ENCODE data around the gene NKAIN1. TPM values are rescaled to one million over a fixed set of nuclear protein-coding genes. Genes with fewer than 3 reads are reported as not detected.

Gene NKAIN1
- total RNA-seq, 1 donor from 2014 or later = not detected

DNA sequence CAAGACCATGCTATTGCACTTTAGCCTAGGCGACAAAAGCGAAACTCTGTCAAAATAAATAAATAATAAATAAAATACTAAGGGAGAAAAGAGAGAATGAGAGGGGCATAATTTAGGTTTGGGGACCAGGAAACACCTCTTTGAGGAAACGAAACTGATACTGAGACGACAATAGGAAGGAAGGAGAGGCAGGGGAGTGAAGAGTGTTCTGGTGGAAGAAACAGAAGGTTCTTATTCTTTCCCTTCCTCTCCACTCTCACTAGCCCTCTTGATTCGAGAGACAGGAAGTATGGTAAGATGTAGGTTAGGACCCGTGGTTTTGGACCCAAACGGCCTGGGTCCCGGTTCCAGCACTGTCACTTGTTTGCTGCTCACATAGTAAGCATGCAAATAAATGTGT lies 1.6 kb upstream of the NKAIN1 start:
- ATAC-seq (no peak), DNase-seq (peak; percentile 6)
- H3K9me3 ChIP-seq = no peaks in the 10 kb centered on the region
- TF ChIP-seq, protein P1, sequence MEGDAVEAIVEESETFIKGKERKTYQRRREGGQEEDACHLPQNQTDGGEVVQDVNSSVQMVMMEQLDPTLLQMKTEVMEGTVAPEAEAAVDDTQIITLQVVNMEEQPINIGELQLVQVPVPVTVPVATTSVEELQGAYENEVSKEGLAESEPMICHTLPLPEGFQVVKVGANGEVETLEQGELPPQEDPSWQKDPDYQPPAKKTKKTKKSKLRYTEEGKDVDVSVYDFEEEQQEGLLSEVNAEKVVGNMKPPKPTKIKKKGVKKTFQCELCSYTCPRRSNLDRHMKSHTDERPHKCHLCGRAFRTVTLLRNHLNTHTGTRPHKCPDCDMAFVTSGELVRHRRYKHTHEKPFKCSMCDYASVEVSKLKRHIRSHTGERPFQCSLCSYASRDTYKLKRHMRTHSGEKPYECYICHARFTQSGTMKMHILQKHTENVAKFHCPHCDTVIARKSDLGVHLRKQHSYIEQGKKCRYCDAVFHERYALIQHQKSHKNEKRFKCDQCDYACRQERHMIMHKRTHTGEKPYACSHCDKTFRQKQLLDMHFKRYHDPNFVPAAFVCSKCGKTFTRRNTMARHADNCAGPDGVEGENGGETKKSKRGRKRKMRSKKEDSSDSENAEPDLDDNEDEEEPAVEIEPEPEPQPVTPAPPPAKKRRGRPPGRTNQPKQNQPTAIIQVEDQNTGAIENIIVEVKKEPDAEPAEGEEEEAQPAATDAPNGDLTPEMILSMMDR (IDR thresholded peaks at IDR 0.05) = no peak
- H3K4me1 ChIP-seq = peaks cover 4% of the 10 kb centered on the region
- peaks cover 49% of the 10 kb centered on the region for H3K27me3 ChIP-seq
- H3K4me3 ChIP-seq = no peak overlapping the region
- no peak overlapping the region for H3K27ac ChIP-seq
- H3K36me3 ChIP-seq = no peaks in the 10 kb centered on the region
- intact Hi-C loops (cut with DNase I) = no loop called here

DNA sequence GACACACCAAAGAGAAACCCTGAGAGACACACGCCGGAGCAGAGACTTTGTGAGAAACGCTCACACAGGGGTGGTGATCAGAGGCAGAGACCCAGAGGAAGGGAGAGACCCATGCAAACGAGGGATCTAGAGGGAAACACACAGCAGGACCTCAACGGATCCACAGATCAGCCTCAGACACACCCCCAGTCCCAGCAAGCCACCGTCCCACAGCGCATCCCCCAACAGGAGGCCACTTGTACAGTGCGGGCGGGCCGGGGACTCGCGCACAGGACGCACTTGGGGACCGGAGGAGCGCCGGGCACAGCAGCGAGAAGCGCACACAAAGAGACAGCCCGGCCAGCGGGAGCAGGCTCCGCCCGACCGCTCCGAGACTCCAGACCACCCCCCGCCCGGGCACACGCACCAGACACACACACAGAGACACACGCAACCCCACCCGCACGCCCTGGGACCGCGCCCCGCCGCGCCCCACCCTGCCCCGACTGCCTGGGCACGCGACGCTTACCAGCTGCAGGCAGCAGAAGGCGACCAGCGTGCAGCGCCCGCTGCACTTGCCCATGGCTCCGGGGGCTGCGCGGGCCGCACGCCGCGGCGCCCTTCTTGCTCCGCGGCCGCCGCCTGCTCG lies 587 bp downstream of the NKAIN1 start:
- H3K4me3 ChIP-seq = peak overlapping the region; percentile 23
- DNase-seq (peak; percentile 57), ATAC-seq (peak; percentile 32)

GRCh38 chr1:31238612-31238985 lies 1.1 kb downstream of the NKAIN1 start:
- no peak overlapping the region for H3K27ac ChIP-seq
- no peaks in the 10 kb centered on the region for H3K36me3 ChIP-seq
- intact Hi-C loops (cut with DNase I) = no loop called here
- no peak overlapping the region for H3K4me3 ChIP-seq
- ATAC-seq (no peak), DNase-seq (no peak)
- H3K4me1 ChIP-seq = peaks cover 4% of the 10 kb centered on the region
- TF ChIP-seq, protein P1 (IDR thresholded peaks at IDR 0.05) = no peak
- peaks cover 68% of the 10 kb centered on the region for H3K27me3 ChIP-seq
- H3K9me3 ChIP-seq = no peaks in the 10 kb centered on the region

More for the DNA sequence above, 587 bp downstream of the NKAIN1 start:
- Histone ChIP-seq H3K27ac (no peak overlapping the region), H3K36me3 (no peaks in the 10 kb centered on the region), H3K4me1 (peaks cover 4% of the 10 kb centered on the region), H3K27me3 (peaks cover 64% of the 10 kb centered on the region), H3K9me3 (no peaks in the 10 kb centered on the region)
- intact Hi-C loops (cut with DNase I) = no loop called here
- TF ChIP-seq, protein P1 (IDR thresholded peaks at IDR 0.05) = no peak

DNA sequence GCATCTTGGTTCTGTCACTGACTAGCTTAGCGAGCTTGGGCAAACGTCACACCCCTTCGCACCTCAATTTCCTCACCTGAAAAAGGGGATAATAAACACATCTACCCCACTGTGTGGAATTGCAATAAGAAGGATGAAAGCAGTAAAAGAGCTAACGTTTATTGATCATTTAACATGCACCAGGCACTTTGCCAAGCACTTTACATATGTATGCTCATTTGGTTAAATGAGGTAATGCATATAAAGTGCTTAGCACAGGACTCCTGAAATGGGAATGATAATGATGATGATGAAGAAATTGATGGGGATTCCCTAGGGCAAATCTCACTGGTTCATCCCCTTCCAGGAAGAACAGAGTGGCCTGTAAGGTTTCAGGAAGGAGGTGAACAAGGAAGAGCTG lies 4.8 kb downstream of the NKAIN1 start:
- Histone ChIP-seq H3K9me3 (no peaks in the 10 kb centered on the region), H3K27ac (no peak overlapping the region), H3K4me1 (peaks cover 1% of the 10 kb centered on the region), H3K4me3 (no peak overlapping the region), H3K27me3 (peaks cover 51% of the 10 kb centered on the region), H3K36me3 (no peaks in the 10 kb centered on the region)
- ATAC-seq (no peak), DNase-seq (no peak)
- TF ChIP-seq, protein P1 (IDR thresholded peaks at IDR 0.05) = no peak
- intact Hi-C loops (cut with DNase I) = no loop called here

GRCh38 chr1:31234123-31234708 lies 5.5 kb downstream of the NKAIN1 start:
- no peaks in the 10 kb centered on the region for H3K9me3 ChIP-seq
- H3K27me3 ChIP-seq = peaks cover 48% of the 10 kb centered on the region
- peak; percentile 32 for DNase-seq
- TF ChIP-seq, protein P1 (IDR thresholded peaks at IDR 0.05) = no peak
- no peak overlapping the region for H3K27ac ChIP-seq
- no peak overlapping the region for H3K4me3 ChIP-seq
- ATAC-seq = no peak
- intact Hi-C loops (cut with DNase I) = no loop called here
- H3K4me1 ChIP-seq = no peaks in the 10 kb centered on the region
- no peaks in the 10 kb centered on the region for H3K36me3 ChIP-seq
